GM21723 (cell line): ENCODE data around the gene CYTH2.

Experiments
- ATAC-seq: cut with Tn5 transposase; IDR thresholded peaks from one replicate; pipeline ENCODE4 v1.9.1; 2021; ENCODE audit warnings: mild to moderate bottlenecking, moderate library complexity; ENCODE audit not compliant: unreplicated experiment

The CYTH2 gene

DNA sequence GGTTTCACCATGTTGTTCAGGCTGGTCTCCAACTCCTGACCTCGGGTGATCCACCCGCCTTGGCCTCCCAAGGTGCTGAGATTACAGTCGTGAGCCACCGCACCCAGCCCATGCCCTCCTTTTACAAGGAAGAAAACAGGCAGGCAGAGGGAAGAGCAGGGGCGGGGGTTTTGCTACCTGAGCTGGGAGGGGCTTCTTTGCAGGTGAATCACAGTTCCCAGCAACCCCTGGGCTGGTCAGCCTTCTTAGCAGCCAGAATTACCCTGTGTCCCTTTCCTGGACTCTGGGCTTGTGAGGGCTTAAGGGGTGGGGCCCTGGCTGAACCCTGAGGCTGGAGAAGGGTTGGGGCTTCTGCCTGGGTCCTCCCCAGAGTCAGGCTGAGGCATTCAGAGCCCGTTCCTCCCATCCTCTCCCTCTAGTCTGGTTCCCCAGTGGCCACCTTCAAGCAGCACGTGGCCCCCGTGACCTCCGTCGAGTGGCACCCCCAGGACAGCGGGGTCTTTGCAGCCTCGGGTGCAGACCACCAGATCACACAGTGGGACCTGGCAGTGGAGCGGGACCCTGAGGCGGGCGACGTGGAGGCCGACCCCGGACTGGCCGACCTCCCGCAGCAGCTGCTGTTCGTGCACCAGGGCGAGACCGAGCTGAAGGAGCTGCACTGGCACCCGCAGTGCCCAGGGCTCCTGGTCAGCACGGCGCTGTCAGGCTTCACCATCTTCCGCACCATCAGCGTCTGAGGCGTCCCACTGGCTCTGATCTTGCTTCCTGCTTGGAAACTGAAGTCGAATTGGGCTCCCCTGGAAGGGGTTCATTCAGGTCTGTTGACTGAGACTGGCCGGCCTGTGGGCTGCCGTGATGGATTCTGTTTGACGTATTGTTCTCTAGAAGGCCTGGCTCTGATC is 16.6 kb upstream of the CYTH2 start:
- no peak for ATAC-seq

DNA sequence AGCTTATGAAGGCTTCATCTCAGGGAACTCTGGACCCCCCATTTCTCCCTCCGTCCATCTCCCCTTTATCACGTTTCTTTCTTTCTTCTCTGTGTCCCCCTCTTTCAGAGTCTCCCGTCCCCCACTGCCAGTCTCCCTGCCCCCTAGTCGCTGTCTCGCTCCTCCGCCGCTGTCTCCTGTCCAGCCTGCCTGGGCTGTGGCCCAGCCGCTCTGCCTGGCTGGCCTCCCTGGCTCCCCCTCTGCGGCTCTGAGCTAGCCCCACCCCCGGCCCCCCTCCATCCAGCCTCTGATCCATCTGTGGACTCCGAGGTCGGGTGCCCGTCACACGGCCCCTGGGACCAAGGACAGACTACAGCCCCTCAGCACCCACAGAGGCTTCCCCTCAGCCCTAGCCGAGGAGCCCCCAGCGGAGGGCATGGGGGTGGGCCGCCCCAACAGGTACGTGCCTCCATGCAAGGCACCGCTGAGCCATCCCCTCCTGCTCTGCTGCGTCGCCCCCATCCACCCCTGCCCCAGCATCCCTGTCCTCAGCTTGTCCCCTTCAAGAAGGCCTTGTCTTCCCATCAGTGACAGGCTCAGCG is 14.9 kb upstream of the CYTH2 start:
- no peak for ATAC-seq

DNA sequence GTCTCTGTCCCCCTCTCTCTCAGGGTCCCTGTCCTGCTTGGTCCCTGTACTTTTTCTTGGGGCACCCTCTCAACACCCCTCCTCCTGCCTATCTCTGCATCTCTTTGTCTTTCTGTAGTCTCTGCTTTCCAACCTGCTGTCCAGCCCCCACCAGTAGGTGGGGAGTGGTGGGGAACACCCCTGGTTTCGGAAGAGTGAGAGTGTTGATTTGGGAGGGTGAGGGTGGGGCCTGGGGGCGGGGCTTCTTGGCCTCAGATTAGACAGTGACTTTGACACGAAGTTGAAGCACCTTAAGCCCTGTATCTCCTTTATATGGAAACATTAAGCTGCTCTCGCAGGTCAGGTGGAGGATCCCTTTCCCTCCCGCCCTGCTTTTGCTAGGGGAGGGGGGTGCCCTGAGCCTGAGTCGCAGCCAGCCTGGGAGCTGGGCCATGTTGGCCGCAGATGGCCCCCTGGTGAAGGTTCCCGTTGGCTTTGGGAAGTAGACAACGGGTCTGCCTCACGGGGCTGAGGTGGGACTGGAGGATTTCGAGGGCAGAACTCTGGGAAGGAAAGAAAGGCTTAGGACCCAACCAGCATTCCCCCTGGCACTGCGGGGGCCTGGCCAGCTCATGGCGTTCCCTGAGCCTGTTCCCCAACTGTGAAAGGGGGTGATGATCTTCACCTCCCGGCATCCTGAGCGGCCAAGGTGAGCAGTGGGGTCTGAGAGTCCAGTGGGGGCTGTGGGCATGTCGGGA is 13.8 kb upstream of the CYTH2 start, which contains the start of gene KCNJ14:
TSS of gene KCNJ14 (plus strand) at position 404 of the 737 bp plus-strand sequence. CDS start 6,151 bp downstream, outside the sequence.
- ATAC-seq = no peak

DNA sequence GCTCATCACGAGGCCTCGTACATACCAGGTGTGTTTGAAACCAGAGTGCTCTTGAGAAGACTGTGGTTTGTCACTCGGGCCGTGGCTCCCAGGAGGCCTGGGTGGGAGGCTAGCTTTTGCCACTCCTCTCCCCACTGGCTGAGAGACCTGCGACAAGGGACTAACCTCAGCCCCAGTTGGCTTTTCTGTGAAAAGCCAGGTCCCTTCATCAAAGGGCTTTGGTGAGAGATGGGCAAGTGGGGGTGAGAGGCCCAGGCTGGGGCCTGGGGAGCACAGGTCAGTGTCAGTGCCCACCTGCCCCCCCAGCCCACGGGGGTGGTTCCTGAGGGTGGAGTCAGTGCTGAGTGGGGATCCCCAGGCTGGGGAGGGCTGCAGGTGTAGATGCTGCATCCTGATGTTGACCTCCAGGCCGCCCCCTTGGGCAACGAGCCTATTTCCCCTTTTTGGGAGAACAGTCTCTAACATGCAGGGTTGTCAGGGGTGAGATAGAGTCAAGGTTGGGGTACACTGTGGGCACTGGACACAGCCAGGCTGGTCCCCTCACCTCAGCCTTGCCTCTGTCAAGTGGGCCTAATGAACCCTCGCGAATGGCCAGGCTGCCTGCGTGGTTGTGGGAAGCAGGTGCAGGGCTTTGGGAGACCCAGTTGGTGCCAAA is 13.1 kb upstream of the CYTH2 start:
- ATAC-seq = no peak

- no peak for ATAC-seq
Measured at GRCh38 chr19:48456864-48457263, 12.3 kb upstream of the CYTH2 start.

DNA sequence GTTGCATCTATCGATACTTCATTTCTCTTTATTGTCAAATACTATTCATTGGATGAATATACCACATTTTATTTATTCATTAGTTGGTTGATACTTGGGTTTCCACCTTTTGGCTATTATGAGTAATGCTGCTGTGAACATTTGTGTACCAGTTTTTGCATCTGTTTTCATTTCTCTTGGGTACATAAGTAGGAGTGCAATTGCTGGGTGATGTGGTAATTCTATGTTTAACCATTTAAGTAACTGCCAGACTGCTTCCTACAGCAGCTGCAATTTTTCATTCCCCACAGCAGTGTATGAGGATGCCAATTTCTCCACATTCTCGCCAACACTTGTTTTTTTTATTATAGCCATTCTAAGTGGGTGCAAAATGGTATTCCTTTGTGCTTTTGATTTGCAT is 11.2 kb upstream of the CYTH2 start:
- no peak for ATAC-seq

DNA sequence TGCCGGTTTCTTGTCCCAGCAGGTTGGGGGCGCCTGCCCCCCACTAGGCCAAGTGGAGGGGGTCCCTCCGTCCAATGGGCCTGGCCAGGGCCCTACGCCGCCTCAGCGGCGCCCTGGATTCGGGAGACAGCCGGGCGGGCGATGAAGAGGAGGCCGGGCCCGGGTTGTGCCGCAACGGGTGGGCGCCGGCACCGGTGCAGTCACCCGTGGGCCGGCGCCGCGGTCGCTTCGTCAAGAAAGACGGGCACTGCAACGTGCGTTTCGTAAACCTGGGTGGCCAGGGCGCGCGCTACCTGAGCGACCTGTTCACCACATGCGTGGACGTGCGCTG is 7.6 kb upstream of the CYTH2 start:
- ATAC-seq = no peak

DNA sequence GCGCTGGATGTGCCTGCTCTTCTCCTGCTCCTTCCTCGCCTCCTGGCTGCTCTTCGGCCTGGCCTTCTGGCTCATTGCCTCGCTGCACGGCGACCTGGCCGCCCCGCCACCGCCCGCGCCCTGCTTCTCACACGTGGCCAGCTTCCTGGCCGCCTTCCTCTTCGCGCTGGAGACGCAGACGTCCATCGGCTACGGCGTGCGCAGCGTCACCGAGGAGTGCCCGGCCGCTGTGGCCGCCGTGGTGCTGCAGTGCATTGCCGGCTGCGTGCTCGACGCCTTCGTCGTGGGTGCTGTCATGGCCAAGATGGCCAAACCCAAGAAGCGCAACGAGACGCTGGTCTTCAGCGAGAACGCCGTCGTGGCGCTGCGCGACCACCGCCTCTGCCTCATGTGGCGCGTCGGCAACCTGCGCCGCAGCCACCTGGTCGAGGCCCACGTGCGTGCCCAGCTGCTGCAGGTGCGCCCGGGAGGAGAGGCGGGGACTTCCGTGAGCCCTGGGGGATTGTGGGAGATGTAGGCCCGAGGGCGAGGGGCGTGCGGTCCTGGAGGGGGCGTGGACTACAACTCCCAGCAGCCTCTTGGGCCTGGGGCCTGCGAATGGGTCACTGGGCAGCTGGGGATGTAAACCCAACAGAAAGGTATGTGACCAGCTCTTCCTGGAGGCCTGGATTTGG is 7.0 kb upstream of the CYTH2 start:
- ATAC-seq = no peak

DNA sequence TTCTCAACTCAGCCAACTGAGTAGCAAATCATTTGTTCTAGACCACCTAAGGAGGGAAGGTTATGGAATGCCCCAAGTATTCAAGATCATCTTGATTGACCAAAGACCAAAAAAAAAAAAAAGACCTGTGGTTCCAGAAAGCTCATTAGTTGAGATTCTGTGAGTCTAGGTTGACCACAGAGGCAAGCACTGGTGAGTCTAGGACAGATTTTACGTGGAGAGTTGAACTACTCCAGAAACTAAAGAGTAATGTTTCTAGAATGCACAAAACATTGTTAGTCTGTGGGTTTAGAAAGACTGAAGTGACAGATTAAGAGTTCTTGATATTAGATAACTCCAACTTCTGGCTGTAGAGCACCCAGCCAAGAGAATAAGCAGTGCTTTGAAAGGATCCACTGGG is 4.0 kb upstream of the CYTH2 start:
- no peak for ATAC-seq

DNA sequence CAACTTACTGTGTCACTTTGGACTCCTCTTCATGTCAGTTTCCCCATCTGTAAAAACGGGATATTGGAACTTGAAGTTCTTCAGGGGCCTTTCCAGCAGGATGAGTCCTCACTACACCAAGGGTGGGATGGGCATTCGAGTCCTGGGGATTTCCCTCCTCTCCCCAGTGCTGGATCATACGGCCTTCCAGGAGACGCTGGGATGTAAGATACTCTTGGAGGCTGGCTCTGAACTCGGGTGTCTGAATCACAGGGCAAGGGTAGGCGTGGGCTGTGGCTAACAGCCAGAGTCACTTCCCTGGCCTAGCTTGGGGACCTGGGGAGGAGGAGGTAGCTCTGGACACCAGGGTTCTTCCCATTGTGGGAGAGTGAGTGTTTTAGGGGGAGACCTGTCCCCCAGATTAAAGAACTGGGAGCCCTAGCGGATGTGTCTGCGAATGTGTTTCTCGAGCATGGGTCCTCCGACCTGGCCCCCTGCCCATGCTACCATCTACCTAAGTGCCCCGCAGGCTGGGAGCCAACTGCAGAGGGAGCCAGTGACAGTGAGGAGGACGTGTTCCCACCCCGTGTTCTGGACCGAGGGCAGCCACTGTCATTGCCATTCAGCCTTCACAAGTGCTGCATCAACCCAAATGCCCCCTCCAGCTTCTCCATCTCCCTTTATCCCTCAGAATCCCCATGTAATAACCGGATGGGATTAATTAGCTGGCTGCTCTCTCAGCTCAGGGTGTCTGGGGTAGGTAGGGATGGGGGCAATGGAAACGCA is 2.4 kb upstream of the CYTH2 start:
- ATAC-seq = no peak

DNA sequence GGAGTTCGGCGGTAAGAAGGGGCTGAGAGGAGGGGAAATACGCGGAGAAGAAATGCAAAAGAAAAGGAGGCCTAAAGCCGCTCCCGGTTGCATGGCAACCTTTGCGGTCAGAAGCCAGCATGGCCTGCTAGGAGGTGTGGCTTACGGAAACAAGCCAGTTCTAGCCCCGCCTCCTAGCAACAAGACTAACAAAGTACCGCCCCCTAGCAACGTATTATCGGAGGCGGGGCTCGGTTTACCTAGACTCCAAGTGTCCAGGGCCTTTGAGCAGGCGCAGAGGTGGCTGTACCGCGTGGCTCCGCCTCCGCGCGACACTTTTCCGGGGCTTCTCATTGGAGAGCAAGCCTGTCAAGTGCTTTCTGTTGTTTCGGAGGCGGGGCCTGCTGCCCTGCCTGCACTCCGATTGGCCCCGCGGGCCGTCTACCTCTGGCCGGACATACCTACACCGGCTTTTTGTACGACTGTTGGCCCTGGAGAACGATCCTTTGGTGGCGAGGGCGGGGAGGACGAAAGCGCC is 339 bp upstream of the CYTH2 start:
- ATAC-seq = peak; percentile 88

- no peak for ATAC-seq
Measured at GRCh38 chr19:48469934-48470680, 938 bp downstream of the CYTH2 start.

DNA sequence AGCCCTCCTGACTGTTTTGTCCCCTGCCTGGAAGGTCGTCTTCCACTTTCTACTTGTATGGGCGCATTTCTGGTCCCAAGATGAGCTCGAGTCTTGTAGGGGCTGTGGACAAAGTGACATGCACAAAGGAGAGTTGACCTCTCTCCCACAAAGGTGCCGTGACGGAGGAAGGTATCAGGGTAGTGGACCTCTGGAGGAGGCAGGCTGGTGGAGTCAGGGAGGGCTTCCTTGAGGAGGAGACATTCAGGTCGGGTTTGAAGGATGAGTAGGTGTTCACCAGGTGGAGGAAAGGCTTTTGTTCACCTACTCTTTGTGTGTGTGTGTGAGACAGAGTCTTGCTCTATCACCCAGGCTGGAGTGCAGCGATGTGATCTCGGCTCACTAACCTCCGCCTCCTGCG is 1.7 kb downstream of the CYTH2 start:
- ATAC-seq = no peak

- no peak for ATAC-seq
Measured at GRCh38 chr19:48471836-48472235, 2.7 kb downstream of the CYTH2 start.

DNA sequence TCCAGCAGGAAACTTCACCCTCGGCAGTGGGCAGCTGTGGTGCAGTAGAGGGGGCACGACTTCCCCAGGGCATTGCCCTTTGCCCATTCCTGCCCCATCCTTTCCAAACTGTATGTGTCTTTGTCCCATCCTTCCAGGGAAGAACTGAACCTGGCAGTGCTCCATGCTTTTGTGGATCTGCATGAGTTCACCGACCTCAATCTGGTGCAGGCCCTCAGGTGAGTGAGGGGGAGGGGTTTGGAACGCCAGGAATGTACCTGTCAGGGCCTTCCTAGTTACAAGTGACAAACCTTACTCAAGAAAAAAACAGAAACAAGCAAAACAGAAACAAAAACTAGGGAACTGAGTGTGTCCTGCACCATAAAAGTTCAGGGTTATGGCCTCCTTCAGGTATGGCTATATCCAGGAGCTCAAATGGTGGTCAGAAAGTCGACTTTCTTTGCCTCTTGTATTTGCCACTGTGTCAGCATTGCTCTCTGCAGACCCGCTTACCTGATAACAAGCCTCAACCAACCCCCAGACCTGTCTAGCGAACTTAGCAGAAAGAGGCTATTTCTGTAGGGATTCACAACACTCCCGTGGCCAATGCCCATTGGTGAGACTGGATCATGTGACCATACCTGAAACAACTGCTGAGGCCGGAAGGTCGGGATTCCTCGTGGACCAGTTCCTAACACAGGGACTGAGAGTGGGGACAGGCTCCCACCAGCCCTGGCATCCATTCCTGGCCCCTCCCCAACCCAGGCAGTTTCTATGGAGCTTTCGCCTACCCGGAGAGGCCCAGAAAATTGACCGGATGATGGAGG is 4.2 kb downstream of the CYTH2 start:
- no peak for ATAC-seq

GRCh38 chr19:48474084-48474592 is 5.0 kb downstream of the CYTH2 start:
- ATAC-seq = no peak

DNA sequence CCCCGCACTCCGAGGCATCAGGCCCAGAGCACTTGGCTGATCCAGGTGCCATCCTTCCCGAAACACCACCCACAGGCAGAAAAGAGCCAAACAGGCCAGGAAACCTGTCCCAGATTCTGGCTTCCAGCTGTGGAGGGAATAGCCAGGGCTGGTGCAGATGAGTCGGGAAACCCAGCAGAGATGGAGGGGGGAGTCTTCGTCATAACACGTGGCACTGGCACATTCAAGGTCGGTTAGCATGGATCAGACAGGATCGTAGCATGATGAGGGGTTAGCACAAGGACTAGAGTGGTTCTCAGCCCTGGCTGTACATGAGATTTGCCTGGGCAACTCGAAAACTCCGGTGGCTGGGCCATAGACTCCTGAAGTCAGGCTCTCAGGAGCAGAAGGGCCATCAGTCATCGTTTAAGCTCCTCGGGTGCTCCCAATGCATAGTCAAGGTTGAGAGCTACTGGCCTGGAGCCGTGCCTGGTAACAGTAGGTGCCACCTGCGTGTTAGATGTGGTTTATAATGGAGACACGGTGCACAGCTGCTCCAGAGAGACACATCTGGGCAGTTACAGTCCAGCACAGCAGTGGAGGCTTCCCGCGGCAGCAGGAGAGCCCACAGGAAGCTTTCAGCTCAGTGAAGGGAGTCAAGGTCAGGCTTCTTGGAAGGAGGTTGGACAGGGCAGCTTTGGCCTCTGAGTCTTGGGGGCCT is 6.3 kb downstream of the CYTH2 start:
- ATAC-seq = no peak
